Spleen (tissue), 11 donors: ENCODE measurements around the gene KCNAB2. TPM values are rescaled to one million over a fixed set of nuclear protein-coding genes. Genes with fewer than 3 reads are reported as not detected.

Experiments
- DNase-seq: peaks from one replicate; pipeline ENCODE4 v3.0.0-alpha.2; 2020
- H3K27ac ChIP-seq, 8 donors: fragments of 200-600 bp; sonication (generic) in 7 of 8; 1 replicate in 4 of 8; 2 replicates in 4 of 8; pipeline versions ENCODE4 v1.5.0 to v1.8.0; 2016 to 2021; ENCODE audit warnings: inconsistent platforms in 4 of 8, mild to moderate bottlenecking in 4 of 8, moderate library complexity in 1 of 8
- H3K27me3 ChIP-seq, 7 donors: fragments of 200-600 bp; sonication (generic) in 6 of 7; replicated peaks in 1 of 7; 1 replicate in 4 of 7; 2 replicates in 3 of 7; pipeline versions ENCODE4 v1.5.0 to v1.8.0; 2016 to 2021; ENCODE audit warnings: inconsistent platforms in 3 of 7, mild to moderate bottlenecking in 1 of 7
- H3K36me3 ChIP-seq, 6 donors: fragments of 200-600 bp; sonication (generic) in 5 of 6; 1 replicate in 4 of 6; 2 replicates in 2 of 6; pipeline versions ENCODE4 v1.5.0 to v1.8.0; 2016 to 2021; ENCODE audit warnings: inconsistent platforms in 2 of 6
- H3K4me1 ChIP-seq, 6 donors: fragments of 200-600 bp; sonication (generic) in 5 of 6; 1 replicate in 3 of 6; 2 replicates in 3 of 6; pipeline versions ENCODE4 v1.5.0 to v1.8.0; 2016 to 2021; ENCODE audit warnings: inconsistent platforms in 3 of 6
- H3K4me3 ChIP-seq, 8 donors: fragments of 200-600 bp; sonication (generic) in 7 of 8; 1 replicate in 4 of 8; 2 replicates in 4 of 8; pipeline versions ENCODE4 v1.5.0 to v1.8.0; 2016 to 2021; ENCODE audit warnings: inconsistent platforms in 4 of 8, mild to moderate bottlenecking in 4 of 8, moderate library complexity in 2 of 8
- H3K9me3 ChIP-seq, 8 donors: fragments of 200-600 bp; sonication (generic) in 7 of 8; 1 replicate in 4 of 8; 2 replicates in 4 of 8; pipeline versions ENCODE4 v1.5.0 to v1.8.0; 2016 to 2021; ENCODE audit warnings: inconsistent platforms in 4 of 8
- POLR2A ChIP-seq, 3 donors: fragments of 450-650 bp; IDR thresholded peaks; one replicate each; pipeline ENCODE4 v1.5.1; 2017; ENCODE audit warnings: antibody characterized with exemption in 3 of 3, mild to moderate bottlenecking in 1 of 3
- POLR2AphosphoS5 ChIP-seq, 3 donors: sonication (generic); formaldehyde crosslinking; IDR thresholded peaks; one replicate each; pipeline ENCODE4 v1.5.1; 2017; ENCODE audit warnings: antibody characterized with exemption in 3 of 3
- WGBS, 5 donors: extraction: QIAGEN DNeasy Blood & Tissue Kit in 3 of 5; methylation state at CpG; one replicate each; pipeline versions ENCODE4 v1.1.5 to v1.1.7; 2013 to 2018; 5-methylcytosine and 5-hydroxymethylcytosine counted together
- intact Hi-C: fragments of 100-400 bp; cut with DNase I; formaldehyde crosslinking; loops from one replicate; pipeline ENCODE4 v1.15.0; 2023; ENCODE audit warnings: low total_unique reads
- polyA plus RNA-seq, 3 donors: library from polyadenylated mRNA; stranded (reverse); fragments of 200-250 nt; gene quantifications; one replicate each; pipeline ENCODE4 v1.2.1, GENCODE V29; 2013
- total RNA-seq, 7 donors: library from RNA; depleted of rRNA in 3 of 7; stranded (reverse); fragments of >200 nt in 3 of 7; fragmentation: NEBNext Ultra II Directional in 4 of 7; extraction: Animal tissue kit (Norgen Biotek cat#: 25700) in 4 of 7; gene quantifications; one replicate each; pipeline versions ENCODE4 v1.1.0 to v1.2.1, GENCODE V29; 2016 to 2021
- TF ChIP-seq, protein P1 (sequence below), 11 experiments: fragments of 200-600 bp in 7 of 11; fragments of 450-650 bp in 4 of 11; sonication (generic) in 4 of 11; IDR thresholded peaks in 8 of 11; conservative IDR thresholded peaks in 3 of 11; 1 replicate in 7 of 11; 2 replicates in 4 of 11; pipeline versions ENCODE4 v1.4.0 to v1.8.0; 2016 to 2021; ENCODE audit warnings: antibody characterized with exemption in 11 of 11, inconsistent platforms in 4 of 11, mild to moderate bottlenecking in 1 of 11
- donor health status: healthy with polysubstance abuse.
- donor health status: DM: no; HTN: no; CAD: no; lungs with moderate emphysema.
- donor health status: DM: no; HTN: no; CAD: no.
- donor health status: Bipolar disorder and iron deficiency.
- donor health status: healthy.
- donor health status: DM: no; HTN: no; CAD: no.
- donor health status: DM: yes; HTN: yes; CAD: no.

The KCNAB2 gene
- total and polyA plus RNA-seq, 10 donors, result 23.2 to 135 (median 94.0) TPM

DNA sequence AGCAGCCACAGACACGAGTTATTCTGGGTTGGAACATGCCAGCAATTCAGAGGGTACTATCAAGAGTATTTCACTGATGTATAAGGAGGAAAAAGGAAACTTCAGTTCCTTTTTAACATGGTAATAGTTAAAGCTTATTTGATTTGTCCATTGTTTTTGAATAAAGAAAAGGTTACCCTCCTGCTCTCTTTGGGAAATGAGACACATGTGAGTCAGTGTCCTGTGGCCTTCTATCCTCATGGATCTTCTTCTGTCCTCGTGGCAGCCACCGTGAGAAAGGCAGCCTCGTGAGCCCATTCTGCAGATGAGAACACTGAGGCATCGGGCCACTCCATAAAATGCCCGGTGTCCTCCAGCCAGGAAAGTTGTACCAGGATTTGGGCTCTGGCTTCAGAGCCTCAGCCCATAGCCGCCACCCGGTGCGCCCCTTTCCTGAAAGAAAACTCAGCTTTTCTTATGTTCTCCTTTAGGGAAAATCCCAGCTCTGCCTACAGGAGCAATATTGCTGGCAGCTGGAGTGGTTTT is 24.8 kb downstream of the KCNAB2 start:
- Histone ChIP-seq H3K4me1 (no peaks in the 10 kb centered on the region), H3K36me3 (peaks cover 0 to 100% (median 30%) of the 10 kb centered on the region in 6 donors), H3K27ac (no peak overlapping the region), H3K9me3 (no peaks in the 10 kb centered on the region), H3K4me3 (no peak overlapping the region), H3K27me3 (peaks cover 0 to 6% (median 0%) of the 10 kb centered on the region in 7 donors)
- WGBS, 5 donors, result 87 to 93% (median 88%) methylated on average over 9 of the region's 9 CpGs
- TF ChIP-seq, protein P1, sequence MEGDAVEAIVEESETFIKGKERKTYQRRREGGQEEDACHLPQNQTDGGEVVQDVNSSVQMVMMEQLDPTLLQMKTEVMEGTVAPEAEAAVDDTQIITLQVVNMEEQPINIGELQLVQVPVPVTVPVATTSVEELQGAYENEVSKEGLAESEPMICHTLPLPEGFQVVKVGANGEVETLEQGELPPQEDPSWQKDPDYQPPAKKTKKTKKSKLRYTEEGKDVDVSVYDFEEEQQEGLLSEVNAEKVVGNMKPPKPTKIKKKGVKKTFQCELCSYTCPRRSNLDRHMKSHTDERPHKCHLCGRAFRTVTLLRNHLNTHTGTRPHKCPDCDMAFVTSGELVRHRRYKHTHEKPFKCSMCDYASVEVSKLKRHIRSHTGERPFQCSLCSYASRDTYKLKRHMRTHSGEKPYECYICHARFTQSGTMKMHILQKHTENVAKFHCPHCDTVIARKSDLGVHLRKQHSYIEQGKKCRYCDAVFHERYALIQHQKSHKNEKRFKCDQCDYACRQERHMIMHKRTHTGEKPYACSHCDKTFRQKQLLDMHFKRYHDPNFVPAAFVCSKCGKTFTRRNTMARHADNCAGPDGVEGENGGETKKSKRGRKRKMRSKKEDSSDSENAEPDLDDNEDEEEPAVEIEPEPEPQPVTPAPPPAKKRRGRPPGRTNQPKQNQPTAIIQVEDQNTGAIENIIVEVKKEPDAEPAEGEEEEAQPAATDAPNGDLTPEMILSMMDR (IDR thresholded peaks at IDR 0.05 in 8 of 11, conservative IDR thresholded peaks at IDR 0.05 in 3 of 11), result no peak
- no peak for TF ChIP-seq POLR2AphosphoS5 (IDR thresholded peaks at IDR 0.05)
- DNase-seq, result no peak
- intact Hi-C loops, result no loop called here

DNA sequence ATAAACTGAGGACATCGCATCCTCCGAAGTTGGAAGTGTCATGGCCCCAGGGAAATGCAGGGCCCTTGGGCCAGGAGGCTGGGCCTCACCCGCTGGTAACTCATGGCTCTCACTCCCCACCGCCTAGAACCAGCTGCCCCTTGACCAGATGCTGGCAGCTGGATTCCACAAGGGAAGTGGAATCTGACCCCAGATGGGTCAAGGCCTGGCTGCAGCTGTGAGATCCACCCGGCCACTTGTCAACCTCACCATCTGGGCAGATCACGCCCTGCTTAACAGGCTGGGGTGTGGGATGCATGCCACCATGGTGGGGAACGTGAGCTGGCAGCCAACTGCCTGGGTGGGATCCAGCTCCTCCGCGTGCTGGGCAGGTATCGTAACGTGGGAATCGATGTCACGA is 25.5 kb downstream of the KCNAB2 start:
- TF ChIP-seq, protein P1 (IDR thresholded peaks at IDR 0.05 in 8 of 11, conservative IDR thresholded peaks at IDR 0.05 in 3 of 11), result no peak
- peak; percentile 44 to 56 (median 53) for TF ChIP-seq POLR2AphosphoS5 (IDR thresholded peaks at IDR 0.05)
- 75 to 88% (median 83%) methylated on average over 13 of the region's 13 CpGs for WGBS, 5 donors
- no peak overlapping the region for H3K4me3 ChIP-seq
- no peaks in the 10 kb centered on the region for H3K27me3 ChIP-seq
- DNase-seq, result no peak
- intact Hi-C loops, result no loop called here
- no peak overlapping the region for H3K27ac ChIP-seq
- no peaks in the 10 kb centered on the region for H3K9me3 ChIP-seq
- no peaks in the 10 kb centered on the region for H3K4me1 ChIP-seq
- H3K36me3 ChIP-seq, result peaks cover 0 to 100% (median 30%) of the 10 kb centered on the region in 6 donors

DNA sequence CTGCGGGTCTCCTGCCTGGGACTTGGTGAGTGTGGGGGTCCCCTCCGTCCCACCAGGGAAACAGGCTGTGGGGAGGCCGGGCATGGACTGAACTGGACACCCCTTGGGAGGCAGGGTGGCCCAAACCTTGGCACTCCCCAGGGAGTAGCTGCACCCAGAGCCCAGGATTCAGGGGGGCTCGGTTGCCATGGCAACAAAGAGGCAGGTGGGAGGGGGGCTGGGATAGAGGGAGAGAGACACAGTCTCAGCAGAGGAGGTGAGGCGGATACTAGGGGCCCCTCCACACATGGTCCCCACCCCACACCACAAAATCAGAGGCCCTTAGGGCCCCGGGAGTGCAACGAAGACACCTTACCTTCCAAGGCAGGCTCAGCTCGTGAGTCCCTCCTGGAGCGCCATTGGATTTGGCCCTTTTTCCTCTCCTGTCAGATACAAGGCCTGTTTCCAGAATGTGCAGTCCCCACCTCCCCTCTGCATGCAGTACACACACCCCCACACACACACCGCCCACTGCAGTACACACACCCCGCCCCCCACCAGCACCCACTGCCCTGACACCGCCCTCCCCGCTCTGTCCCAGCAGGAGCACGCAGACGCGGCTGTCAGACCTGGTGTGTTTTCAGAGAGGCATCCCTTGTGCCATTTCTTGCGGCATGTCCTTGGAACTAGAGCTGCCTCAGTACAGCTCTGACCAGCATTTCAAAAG is 27.2 kb downstream of the KCNAB2 start:
- Histone ChIP-seq H3K4me3 (no peak overlapping the region), H3K4me1 (no peaks in the 10 kb centered on the region), H3K27ac (no peak overlapping the region), H3K36me3 (peaks cover 0 to 100% (median 34%) of the 10 kb centered on the region in 6 donors), H3K27me3 (no peaks in the 10 kb centered on the region), H3K9me3 (no peaks in the 10 kb centered on the region)
- no peak for DNase-seq
- intact Hi-C loops, result no loop called here
- no peak for TF ChIP-seq POLR2AphosphoS5 (IDR thresholded peaks at IDR 0.05)
- TF ChIP-seq POLR2A (IDR thresholded peaks at IDR 0.05), result no peak
- TF ChIP-seq, protein P1 (IDR thresholded peaks at IDR 0.05 in 8 of 11, conservative IDR thresholded peaks at IDR 0.05 in 3 of 11), result no peak
- 91 to 92% (median 92%) methylated on average over 15 to 17 of the region's 17 CpGs for WGBS, 5 donors

DNA sequence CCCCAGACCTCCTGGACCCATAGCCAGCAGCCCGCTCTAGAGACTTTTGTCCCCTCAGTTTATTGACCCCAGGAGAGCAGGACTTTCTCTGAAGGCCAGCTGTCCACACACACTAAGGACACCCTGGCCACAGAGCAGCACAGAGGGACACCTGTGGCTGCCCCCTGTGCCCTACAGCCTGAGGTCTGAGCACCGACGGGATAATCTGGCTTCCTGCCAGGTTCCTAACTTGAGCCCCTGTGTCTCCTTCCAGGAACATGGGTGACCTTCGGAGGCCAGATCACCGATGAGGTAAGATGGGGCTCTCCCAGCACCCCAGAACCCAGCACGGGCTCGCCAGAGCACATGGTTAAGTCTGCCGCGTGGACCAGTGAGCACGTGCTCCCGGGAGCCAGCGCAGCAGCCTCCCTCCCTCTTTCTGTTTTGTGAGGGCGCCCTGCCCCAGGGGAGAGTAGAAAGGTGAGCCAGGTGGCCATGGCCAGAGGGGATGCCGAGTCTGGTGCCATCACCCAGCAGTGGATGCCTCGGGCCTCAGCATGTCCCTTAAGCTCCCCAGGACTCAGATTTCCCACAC is 27.9 kb downstream of the KCNAB2 start:
- H3K27me3 ChIP-seq, result no peaks in the 10 kb centered on the region
- H3K9me3 ChIP-seq, result no peaks in the 10 kb centered on the region
- WGBS, 5 donors, result 91 to 100% (median 95%) methylated on average over 3 to 15 of the region's 15 CpGs
- no peak overlapping the region for H3K4me3 ChIP-seq
- H3K36me3 ChIP-seq, result peaks cover 0 to 100% (median 34%) of the 10 kb centered on the region in 6 donors
- no peaks in the 10 kb centered on the region for H3K4me1 ChIP-seq
- intact Hi-C loops, result no loop called here
- TF ChIP-seq POLR2AphosphoS5 (IDR thresholded peaks at IDR 0.05) (peak in 1 of 3 donors; percentile 24), POLR2A (IDR thresholded peaks at IDR 0.05) (no peak)
- H3K27ac ChIP-seq, result no peak overlapping the region
- no peak for DNase-seq
